GM04503 (cell line): ENCODE data around the gene RUFY2.

ENCODE experiments used
- DNase-seq: peaks from one replicate; pipeline ENCODE4 v3.0.0-alpha.2; 2012; ENCODE audit warnings: low read depth

The RUFY2 gene

DNA sequence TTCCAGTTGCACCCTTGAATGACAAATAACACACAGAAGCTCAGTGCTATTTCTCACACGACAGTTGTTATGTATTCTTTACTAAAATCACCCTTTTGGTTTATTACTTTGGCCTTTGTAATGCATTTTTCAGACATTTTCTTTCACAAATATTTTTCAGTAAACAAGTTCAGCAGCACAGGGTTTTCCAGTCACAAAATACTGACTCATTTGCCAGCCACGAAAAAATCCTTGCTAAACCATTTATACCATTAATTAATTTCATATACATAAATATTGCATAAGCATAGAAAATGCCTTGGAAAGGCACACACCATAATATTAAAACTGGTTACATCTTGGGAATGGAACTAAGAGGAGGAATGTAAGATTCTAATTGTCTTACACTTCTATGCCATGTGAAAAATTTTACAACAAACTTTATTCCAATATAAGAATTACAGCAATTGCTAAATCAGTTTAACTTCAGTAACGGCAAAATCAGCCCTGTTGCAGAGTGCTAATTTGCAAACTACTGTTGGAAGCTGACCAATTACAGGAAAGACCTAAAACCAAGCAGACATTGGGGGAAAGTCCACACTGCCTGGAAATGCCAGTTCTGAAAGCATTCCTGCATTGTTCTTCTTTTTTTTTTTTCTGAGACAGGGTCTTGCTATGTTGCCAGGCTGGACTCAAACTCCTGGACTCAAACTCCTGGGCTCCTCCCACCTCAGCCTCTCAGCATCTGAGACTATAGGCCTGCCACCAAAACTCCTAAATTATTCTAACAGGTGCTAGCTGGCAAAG lies 42.8 kb downstream of the RUFY2 start:
- peak; percentile 21 for DNase-seq

DNA sequence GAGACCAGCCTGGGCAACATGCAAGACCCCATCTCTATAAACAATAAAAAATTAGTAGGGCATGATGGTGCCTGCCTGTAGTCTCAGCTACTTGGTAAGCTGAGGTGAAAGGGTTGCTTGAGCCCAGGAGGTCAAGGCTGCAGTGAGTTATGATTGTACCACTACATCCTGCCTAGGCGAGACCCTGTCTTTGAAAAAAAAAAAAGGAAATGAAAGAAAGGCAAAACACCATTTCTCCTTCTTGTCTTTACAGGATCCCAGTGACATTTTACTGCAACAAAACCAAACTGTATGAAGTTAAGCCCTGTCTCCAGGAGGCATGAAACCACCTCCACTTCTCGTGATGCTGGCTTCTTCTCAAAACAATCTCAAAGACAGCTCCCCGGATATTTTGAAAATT lies 44.5 kb downstream of the RUFY2 start:
- DNase-seq: no peak

DNA sequence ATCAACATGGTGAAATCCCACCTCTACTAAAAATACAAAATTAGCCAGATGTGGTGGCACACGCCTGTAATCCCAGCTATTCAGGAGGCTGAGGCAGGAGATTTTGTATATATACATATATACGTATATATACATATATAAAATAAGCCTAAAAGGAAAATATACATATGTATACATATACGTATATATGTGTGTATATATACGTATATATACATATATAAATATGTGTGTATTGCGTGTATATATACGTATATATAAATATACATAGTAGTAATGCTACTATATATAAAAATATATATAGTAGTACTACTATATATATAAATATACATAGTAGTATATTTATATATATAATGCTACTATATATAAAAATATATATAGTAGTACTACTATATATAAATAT lies 47.9 kb downstream of the RUFY2 start:
- no peak for DNase-seq

DNA sequence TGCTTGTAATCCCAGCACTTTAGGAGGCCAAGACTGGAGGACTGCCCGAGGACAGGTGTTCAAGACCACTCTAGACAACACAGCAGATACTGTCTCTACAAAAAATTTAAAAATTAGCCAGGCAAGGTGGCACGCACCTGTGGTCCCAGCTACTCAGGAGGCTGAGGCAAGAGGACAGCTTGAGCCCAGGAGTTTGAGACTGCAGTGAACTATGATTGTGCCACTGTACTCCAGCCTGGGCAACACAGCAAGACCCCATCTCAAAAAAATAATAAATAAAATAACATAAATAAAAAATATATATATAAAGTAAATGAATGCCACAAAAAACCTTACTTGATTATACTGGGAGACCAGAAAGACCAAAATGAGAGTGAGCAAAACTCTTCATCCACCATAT lies 53.5 kb downstream of the RUFY2 start:
- no peak for DNase-seq

DNA sequence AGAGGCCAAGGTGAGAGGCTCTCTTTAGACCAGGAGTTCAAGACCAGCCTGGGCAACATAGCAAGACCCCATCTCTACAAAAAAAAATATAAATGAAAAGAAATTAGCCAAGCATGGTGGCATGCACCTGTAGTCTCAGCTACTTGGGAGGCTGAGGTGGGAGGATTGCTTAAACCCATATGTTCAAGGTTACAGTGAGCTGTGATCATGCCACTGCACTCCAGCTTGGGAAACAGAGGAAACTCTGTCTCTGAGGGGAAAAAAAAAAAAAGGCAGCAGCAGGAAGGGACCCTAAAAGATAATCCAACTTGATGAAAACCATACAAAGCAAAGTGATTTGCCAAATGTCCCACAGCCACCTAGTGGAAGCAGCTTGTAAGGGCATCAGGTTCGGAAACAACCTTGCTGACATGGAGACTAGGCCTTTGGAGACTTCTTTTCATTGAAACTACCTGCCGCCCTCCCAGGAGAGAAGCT lies 58.8 kb downstream of the RUFY2 start:
- DNase-seq: no peak

DNA sequence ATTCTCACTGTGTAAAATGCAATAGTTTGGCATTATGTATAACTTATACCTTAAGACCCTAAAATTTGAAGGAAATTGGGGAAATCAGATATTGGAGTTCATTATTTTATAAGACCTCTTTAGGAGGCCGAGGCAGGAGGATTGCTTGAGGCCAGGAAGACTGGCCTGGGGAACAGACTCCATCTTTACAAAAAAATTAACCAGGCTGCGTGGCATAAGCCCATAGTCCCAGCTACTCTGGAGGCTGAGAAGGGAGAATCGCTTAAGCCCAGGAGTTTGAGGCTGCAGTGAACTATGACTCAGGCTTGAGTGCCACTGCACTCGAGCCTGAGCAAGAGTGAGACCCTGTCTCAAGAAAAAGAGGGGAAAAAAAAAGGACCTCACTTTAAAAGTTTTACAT lies 60.3 kb downstream of the RUFY2 start:
- no peak for DNase-seq

DNA sequence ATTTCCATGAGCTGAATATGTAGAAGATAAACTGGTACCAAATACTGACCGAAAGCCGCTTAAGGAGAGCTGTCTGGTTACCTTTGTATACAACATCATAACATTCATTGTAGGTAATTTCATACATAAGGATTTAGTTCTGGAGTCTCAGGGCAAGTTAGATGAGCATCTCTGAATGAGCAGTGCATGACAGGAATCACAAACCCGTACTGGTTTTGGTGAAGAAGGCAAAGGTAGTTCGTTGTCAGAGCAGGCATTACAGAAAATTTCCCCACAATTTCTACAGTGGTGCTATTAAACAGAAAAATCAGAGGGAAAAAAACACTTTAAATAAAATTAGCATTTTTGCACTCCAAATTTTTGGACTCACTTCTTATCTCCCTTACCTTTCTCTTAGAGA lies 61.5 kb downstream of the RUFY2 start:
- no peak for DNase-seq

DNA sequence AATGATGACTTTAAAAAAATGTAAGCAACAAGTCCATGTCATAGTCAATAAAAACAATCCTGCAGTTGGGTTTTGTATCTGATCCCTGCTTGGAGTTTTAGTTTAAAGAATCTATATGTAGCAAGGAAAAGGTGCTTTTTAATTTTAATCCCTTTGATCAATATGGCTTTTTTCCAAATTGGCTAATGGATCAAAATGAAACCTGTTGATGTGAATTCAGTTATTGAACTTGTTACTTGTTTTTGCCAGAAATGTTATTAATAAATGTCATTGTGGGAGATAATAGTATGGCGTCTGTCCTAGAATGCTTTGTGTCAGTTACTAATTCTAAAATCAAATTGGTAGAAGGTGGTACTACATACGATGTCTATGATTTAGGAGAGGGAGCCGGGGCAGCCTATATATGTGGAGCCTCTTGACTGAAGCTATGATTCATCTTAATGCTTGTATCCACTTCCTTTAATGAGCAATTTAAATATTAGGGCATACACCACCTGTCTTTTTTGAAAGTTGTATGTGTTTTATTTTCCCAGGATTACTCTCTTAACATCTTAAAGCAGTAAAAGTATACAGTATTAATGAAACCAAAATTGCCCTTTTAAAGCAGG lies 64.1 kb downstream of the RUFY2 start:
- no peak for DNase-seq

DNA sequence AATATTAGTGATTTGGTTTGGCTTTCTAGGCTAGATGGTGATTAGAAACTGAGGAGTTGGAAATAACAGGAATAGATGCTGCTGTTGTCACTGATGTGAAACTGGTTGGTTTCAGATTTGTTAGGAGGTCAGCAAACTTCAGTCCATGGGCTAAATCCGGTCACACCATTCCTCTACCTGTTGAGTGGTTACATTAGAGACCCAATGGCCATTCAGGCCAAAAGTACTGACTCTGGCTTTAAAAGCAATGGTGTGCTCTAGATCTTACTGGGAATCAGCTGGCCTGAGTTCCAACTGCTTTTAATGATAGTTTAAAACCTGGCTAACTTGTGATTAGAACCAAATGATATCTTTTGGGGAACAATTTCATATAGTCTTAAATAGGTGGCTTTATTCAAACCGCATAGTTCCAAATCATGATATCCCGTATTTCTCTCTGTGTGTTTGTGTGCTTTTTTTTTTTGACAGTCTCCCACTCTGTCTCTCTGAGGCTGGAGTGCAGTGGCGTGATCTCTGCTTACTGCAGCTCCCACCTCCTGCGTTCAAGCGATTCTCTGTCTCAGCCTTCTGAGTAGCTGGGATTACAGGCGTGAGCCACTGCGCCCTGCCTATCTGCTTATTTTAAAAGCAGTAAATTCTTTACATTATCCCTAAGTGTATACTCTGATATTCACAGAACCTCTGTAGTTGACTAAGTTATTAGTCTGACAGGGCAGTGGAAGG lies 66.6 kb downstream of the RUFY2 start:
- no peak for DNase-seq

DNA sequence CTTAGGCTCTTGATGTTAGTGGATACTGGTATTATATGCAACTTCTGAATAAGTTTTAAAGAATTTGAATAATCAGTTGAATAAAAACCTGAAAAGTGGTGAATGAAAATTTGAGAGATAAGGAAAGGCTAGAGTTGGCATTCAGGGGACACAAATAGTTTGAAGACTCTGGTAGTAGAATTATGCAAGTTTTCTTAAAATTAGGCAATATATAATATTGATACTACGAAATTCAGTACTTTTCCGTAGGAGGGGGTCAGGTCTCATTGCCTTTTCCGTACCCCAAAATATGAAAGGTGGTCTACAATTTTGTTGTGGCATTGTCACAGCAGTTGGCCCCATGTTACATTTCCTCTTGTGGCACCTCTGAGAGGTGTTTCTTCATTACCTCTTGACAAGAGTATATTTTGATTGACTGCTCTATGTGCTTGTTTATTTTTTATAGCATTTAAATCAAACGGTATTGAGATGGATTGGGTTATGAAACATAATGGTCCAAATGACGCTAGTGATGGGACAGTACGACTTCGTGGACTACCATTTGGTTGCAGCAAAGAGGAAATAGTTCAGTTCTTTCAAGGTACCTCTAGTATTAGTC lies 70.2 kb downstream of the RUFY2 start:
- DNase-seq: no peak

DNA sequence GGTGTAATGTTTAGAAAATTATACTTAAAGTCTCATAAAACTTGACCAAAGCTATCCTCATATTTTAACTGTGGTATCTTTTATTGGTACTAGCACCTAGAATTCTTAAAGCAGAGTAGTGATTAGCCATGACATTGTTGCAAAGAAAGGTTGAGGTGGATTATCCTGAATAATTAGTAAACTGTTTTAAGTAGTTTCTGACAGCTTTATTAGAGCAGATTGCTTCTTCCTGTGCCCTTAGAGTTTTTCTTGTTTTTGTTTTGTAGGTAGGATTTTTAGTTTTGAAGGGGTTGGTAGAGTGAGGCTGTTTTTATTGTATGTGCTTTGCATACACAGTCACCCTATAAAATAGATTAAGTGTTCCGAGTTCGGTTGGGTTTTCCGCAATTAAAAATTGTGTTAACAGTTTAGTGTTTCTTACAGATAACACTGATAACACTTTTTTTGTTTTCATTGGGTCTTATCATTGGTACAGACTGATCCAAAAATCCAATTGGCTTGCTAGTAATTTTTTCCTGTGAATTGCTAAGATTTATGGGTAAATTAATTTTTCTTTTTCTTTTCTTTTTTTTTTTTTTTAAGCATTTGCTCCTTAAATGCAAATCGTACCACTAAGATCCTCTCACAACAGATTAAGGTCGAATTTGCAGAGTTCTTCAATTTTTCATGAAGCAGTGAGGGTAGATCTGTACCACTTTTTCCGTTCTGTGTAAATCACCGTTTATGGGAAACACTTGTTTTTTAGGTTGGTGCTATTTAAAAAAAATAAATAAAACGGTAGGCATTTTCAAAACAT lies 72.2 kb downstream of the RUFY2 start:
- DNase-seq: no peak

DNA sequence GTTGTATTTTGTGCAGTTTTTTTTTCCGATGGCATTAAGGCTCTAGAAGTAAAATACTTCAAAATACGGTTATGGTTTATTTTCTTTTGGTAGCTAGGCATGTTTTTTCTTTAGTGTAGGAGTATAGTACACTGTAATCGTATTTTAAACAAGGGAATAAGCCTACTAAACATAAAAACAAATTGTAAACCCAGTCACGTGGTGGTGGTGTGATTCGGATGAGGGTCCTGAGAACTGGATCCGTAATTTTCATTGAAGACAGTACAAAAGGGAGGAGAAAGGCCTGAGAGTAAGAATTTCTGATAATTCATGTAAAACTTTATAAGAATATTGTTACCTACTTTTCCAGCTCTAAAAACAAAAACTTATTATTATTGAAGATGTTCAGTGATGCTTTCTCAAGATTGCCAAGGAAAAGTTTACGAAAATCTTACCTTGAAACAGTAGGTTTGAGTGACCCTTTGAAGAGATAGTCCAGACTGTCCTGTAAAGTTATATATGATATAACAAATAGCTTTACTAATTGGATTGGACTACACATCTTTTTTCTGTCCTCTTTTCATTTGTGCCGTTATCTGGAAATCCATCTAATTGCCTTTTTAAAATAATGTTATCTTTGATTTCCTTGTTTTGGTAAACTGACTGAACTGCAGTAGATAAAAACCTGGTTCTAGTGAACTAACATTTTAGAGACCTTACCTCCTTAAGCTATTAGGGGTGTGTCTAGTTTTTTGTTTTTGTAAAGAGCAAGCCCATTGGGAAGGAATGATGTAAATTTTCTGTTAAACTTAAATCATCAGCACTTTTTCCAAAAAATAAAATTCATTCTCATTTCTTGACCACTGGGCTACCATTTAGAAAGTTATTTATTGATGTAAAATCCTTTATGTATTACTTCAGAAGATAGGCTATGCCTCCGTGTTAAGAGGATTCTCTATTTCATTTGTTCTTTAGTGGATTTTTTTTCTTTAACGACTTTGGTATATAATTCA lies 73.3 kb downstream of the RUFY2 start:
- DNase-seq: no peak

DNA sequence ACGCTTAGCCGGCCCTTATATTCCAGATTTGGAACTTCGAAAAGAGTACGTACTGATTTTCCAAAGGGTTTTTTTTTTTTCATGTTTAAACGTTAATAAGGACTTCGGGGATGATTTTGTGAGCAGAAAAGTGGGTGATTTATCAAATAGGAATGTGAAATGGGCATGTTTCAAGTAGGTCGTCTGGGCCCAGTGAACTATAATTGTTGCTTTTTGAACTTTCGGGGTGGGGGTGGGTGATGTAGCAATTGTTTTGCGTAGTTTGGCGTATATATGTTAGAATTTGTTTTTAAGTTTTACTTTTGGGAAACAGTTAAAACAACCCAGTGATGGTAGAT lies 74.0 kb downstream of the RUFY2 start:
- DNase-seq: peak; percentile 38

DNA sequence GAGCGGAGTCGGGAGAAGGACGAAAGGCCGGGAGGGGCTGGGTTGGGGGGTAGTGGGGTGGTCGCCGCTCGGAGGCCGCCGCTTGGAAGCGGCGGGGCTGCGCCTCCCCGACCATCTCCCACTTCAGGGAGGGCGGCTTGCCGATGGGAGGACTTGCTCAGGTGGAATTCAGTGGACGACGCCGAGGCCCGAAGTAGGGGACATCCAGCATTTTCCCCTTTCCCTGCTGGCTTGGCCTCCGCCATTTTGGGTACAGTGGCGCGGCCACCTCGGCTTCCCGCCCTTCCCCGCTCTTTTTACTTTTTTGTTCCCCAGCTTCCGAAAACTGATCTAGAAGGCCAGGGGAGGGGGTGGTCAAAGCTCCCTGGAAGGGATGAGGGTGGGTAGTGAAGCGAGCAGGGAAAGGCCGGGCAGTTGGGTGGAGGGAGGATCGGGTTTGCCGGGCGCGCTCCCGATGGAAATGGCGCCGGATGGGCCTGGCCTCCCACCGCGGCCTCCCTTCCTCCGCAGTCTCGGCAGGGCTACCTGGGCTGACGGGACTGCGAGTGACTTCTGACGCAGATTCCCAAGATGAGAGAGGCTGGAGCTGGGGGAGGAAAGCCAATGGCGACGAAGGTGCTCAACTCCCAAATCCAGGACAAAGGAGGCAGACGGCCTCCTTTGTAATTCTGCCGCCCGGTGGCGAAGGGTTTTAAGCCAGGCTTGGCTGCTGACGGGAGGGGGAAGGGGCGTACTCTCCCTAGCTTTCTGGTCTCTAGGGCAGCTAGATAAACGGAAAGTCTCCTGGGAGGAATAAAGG lies 74.6 kb downstream of the RUFY2 start, which contains the start of gene PBLD:
TSS of gene PBLD (minus strand) at position 670 of the 799 bp plus-strand sequence. CDS start 26,084 bp downstream, outside the sequence.
- DNase-seq: peak; percentile 49

DNA sequence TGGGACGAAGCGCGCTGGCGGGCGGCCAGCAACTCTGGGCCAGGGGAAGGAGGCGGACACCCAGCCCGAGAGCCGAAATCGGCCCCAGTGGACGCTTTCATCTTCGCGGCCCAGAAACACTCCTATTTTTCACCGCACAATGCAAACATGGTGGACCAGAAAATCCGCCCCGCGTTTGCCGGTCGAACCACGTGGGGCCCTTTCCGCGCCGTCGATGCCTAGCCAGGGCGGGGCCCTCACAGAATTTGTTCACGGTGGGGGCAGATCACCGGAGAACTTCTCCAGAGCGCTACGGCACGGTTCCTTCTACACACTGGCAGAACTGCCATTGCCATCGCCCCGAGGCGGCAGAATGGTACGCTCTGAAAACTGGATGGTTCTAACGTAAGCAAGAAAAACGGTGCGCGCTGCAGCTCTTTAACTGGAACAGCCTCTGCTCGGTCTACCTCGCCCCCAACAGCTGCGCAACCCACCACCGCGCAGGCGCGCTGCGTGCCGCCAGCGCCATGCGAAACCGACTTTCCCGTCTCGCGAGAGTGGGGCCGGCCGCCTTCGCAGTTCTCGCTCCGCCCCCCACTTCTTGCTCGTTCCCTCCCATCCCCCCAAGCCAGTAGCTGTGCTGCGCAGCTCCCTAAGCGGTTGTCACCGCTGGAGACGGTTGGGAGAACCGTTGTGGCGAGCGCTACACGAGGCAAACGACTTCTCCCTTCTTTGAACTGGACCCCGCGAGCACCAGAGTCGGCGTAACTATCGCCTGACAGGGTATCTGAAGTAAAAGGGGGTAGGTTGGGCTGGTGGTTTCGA lies 75.4 kb downstream of the RUFY2 start, which contains the start of gene HNRNPH3:
TSS of gene HNRNPH3 (plus strand) at position 610 of the 804 bp plus-strand sequence. CDS start 5,158 bp downstream, outside the sequence.
- peak; percentile 62 for DNase-seq

DNA sequence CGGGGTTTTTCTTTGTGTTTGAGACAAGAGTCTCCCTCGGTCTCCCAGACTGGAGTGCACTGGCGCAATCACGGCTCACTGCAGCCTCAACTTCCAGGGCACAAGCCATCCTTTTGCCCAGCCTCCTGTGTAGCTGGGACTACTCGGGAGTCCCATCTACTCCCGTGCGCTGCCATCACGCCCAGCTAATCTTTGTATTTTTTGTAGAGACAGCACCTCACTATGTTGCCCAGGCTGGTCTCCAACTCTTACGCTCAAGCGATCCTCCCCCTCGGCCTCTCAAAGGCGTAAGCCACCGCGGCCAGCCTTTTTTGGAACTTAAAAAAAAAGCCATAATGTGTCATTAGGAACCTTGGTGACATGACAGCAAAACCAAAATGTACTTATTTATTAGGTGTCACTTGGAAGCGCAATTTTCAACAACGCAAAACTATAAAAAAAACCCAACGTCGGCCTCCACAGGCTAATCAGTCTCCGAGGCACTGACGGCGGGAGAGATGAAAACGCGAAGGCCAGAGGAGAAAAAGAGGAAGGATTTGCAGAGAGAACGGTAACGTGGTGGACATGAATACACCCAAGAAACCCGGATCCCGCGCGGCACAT lies 76.1 kb downstream of the RUFY2 start:
- no peak for DNase-seq

DNA sequence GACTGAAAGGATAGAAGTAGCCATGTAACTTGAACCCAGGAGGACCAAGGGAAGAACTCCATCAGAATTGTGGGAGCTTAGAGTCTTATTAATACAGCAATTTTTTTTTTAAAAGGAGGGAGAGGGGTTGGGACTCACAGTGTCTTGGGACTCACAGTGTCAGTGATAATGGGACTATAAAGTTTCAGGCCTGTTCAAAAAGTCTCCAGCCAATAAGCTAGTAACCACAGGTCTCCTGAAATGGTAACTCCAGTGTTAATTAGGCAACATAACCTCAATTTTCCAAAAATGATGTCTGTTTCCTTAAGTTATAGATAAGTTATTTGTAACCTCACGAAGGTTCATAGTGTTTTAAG lies 77.6 kb downstream of the RUFY2 start:
- no peak for DNase-seq
